Measurements from ENCODE around the gene LOXL4.

Gene LOXL4

GRCh38 chr10:98244586-98244985 lies 23.4 kb downstream of the LOXL4 start:
- no peak overlapping the region for H3K4me3 ChIP-seq (replicated peaks; ENCODE audit: insufficient read depth, low read length)
- TF ChIP-seq POLR2AphosphoS5 (IDR thresholded peaks at IDR 0.05; ENCODE audit: low read depth) (no peak), CTCF (IDR thresholded peaks at IDR 0.05; ENCODE audit: insufficient read depth, low read length) (no peak), REST (IDR thresholded peaks at IDR 0.05; ENCODE audit: insufficient replicate concordance, low read depth) (no peak), GABPA (IDR thresholded peaks at IDR 0.05; ENCODE audit: low read depth) (no peak), SPI1 (IDR thresholded peaks at IDR 0.05; ENCODE audit: borderline replicate concordance, low read depth) (no peak)
- no peak overlapping the region for H3K27ac ChIP-seq (replicated peaks)
- H3K27me3 ChIP-seq (ENCODE audit: insufficient read depth, poor library complexity, severe bottlenecking) = no peaks in the 10 kb centered on the region
- DNase-seq (ENCODE audit: low read depth in 1 of 2, low spot score in 1 of 2) = no peak

GRCh38 chr10:98244141-98244540 lies 23.9 kb downstream of the LOXL4 start:
- TF ChIP-seq SPI1 (IDR thresholded peaks at IDR 0.05; ENCODE audit: borderline replicate concordance, low read depth) = no peak
- TF ChIP-seq REST (IDR thresholded peaks at IDR 0.05; ENCODE audit: insufficient replicate concordance, low read depth) = no peak
- TF ChIP-seq GABPA (IDR thresholded peaks at IDR 0.05; ENCODE audit: low read depth) = no peak
- TF ChIP-seq POLR2AphosphoS5 (IDR thresholded peaks at IDR 0.05; ENCODE audit: low read depth) = no peak
- TF ChIP-seq CTCF (IDR thresholded peaks at IDR 0.05; ENCODE audit: insufficient read depth, low read length) = no peak
- Histone ChIP-seq H3K27me3 (ENCODE audit: insufficient read depth, poor library complexity, severe bottlenecking) (no peaks in the 10 kb centered on the region), H3K4me3 (replicated peaks; ENCODE audit: insufficient read depth, low read length) (no peak overlapping the region), H3K27ac (replicated peaks) (no peak overlapping the region)
- no peak for DNase-seq (ENCODE audit: low read depth in 1 of 2, low spot score in 1 of 2)

- TF ChIP-seq SPI1 (IDR thresholded peaks at IDR 0.05; ENCODE audit: borderline replicate concordance, low read depth) (no peak), CTCF (IDR thresholded peaks at IDR 0.05; ENCODE audit: insufficient read depth, low read length) (no peak), REST (IDR thresholded peaks at IDR 0.05; ENCODE audit: insufficient replicate concordance, low read depth) (no peak), POLR2AphosphoS5 (IDR thresholded peaks at IDR 0.05; ENCODE audit: low read depth) (no peak), GABPA (IDR thresholded peaks at IDR 0.05; ENCODE audit: low read depth) (no peak)
- DNase-seq (ENCODE audit: low read depth in 1 of 2, low spot score in 1 of 2) = no peak
- Histone ChIP-seq H3K27me3 (ENCODE audit: insufficient read depth, poor library complexity, severe bottlenecking) (no peaks in the 10 kb centered on the region), H3K4me3 (replicated peaks; ENCODE audit: insufficient read depth, low read length) (no peak overlapping the region), H3K27ac (replicated peaks) (no peak overlapping the region)
Observed at GRCh38 chr10:98242823-98243222, 25.2 kb downstream of the LOXL4 start.
